PC-9 (cell line): ENCODE data around the gene JAK1. TPM values are rescaled to one million over a fixed set of nuclear protein-coding genes. Genes with fewer than 3 reads are reported as not detected.

ENCODE experiments used
- BruUV-seq: library from RNA; stranded (reverse); fragments of 400-500 nt; replicated peaks from 2 replicates; lab custom pipeline; 2021; lab: Mats Ljungman, UMichigan
- CTCF ChIA-PET: fragments of 300-600 bp; sonication (Branson Sonifier 250); formaldehyde crosslinking; loops from one replicate; lab custom pipeline; 2022; ENCODE audit warnings: antibody characterized with exemption; lab: Charles Lee
- POLR2A ChIA-PET: fragments of 300-600 bp; sonication (Branson Sonifier 250); formaldehyde crosslinking; loops from one replicate; lab custom pipeline; 2022; ENCODE audit warnings: antibody characterized with exemption; ENCODE audit not compliant: unreplicated experiment; lab: Charles Lee
- DNase-seq, 2 experiments: peaks; one replicate each; pipeline versions ENCODE4 v3.0.0 to v3.0.0-alpha.2; 2015 to 2022; ENCODE audit warnings: mixed read lengths in 1 of 2
- H2AFZ ChIP-seq: fragments of 200-600 bp; sonication (generic); 2 replicates; pipeline ENCODE4 v1.8.1; 2017; ENCODE audit warnings: antibody characterized with exemption
- H3F3A ChIP-seq: fragments of 200-600 bp; sonication (generic); 2 replicates; pipeline ENCODE4 v1.8.1; 2017; ENCODE audit warnings: antibody characterized with exemption, mild to moderate bottlenecking, low read depth; ENCODE audit not compliant: insufficient read depth
- H3K27ac ChIP-seq: fragments of 200-600 bp; sonication (generic); 2 replicates; pipeline ENCODE4 v1.6.1; 2016; ENCODE audit warnings: mixed run types
- H3K27me3 ChIP-seq: fragments of 200-600 bp; sonication (generic); 2 replicates; pipeline ENCODE4 v1.6.1; 2016; ENCODE audit warnings: low read depth, mixed run types; ENCODE audit not compliant: insufficient read depth
- H3K36me3 ChIP-seq: fragments of 200-600 bp; sonication (generic); 2 replicates; pipeline ENCODE4 v1.6.1; 2016; ENCODE audit warnings: low read depth, mixed run types
- H3K4me1 ChIP-seq: fragments of 200-600 bp; sonication (generic); replicated peaks from 2 replicates; pipeline ENCODE4 v1.6.1; 2016; ENCODE audit warnings: mixed run types; ENCODE audit not compliant: insufficient read depth
- H3K4me2 ChIP-seq: fragments of 200-600 bp; sonication (generic); 2 replicates; pipeline ENCODE4 v1.6.1; 2017; ENCODE audit warnings: mixed run types
- H3K4me3 ChIP-seq: fragments of 200-600 bp; sonication (generic); 2 replicates; pipeline ENCODE4 v1.6.1; 2016; ENCODE audit warnings: mixed run types
- H3K79me2 ChIP-seq: fragments of 200-600 bp; sonication (generic); 2 replicates; pipeline ENCODE4 v1.6.1; 2017; ENCODE audit warnings: low read depth, mixed run types
- H3K9me2 ChIP-seq: fragments of 200-600 bp; sonication (generic); 2 replicates; pipeline ENCODE4 v1.8.1; 2017; ENCODE audit warnings: mild to moderate bottlenecking; ENCODE audit not compliant: insufficient read depth
- H3K9me3 ChIP-seq: fragments of 200-600 bp; sonication (generic); 2 replicates; pipeline ENCODE4 v1.8.1; 2016; ENCODE audit warnings: low read depth; ENCODE audit not compliant: insufficient read depth
- H4K20me1 ChIP-seq: fragments of 200-600 bp; sonication (generic); 2 replicates; pipeline ENCODE4 v1.8.1; 2017; ENCODE audit not compliant: insufficient read depth
- EZH2 ChIP-seq: fragments of 200-600 bp; sonication (generic); IDR thresholded peaks from 2 replicates; pipeline ENCODE4 v1.8.0; 2017; ENCODE audit warnings: antibody characterized with exemption, low read depth
- intact Hi-C: fragments of 100-400 bp; cut with micrococcal nuclease; formaldehyde crosslinking; loops from one replicate; pipeline ENCODE4 v1.10.0; 2022; ENCODE audit not compliant: unreplicated experiment
- total RNA-seq: library from RNA; stranded (reverse); gene quantifications from 2 replicates; pipeline ENCODE4 v1.2.3, GENCODE V29; 2021
- TF ChIP-seq, protein P1 (sequence below): fragments of 200-600 bp; sonication (generic); conservative IDR thresholded peaks from 2 replicates; pipeline ENCODE4 v1.6.1; 2017; ENCODE audit warnings: mixed run types, antibody characterized with exemption, mild to moderate bottlenecking, moderate library complexity

Gene JAK1
- total RNA-seq, 1 experiment from 2014 or later, result 88.5 TPM

DNA sequence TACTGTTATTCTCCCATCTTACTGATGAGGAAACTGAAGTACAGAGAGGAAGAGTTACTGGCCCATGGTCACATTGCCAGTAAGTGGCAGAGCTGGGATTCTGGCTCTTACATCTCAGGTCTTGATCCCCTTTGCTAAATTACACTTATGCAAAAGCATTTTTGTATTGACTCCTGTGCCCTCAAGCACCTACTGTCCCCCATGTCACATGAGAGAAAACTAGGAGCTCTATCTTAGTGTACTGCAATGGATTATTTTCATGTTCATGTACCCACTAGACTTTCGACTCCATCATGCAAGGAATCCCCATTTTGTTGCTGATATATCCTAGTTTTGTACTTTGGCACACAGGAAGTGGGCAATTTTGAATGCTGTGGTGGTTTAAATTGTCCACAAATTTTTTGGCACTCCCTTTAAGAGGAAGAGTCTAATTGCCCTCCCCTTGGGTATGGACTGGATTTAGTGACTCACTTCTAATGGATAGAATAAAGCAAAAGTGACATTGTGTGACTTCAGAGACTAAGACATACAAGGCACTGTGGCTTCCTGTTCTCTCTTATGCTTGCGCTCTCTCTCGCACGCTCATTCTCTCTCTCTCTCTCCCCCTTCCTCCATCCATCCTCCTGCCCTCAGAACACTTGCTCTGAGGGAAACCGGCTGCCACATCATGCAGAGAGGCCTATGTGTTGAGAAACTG lies 43.5 kb upstream of the JAK1 start:
- Histone ChIP-seq H3K27ac (no peak overlapping the region), H3K9me3 (no peaks in the 10 kb centered on the region), H3K4me1 (no peaks in the 10 kb centered on the region), H3K36me3 (no peaks in the 10 kb centered on the region), H3F3A (no peaks in the 10 kb centered on the region), H3K79me2 (no peaks in the 10 kb centered on the region), H3K4me2 (no peak overlapping the region), H3K27me3 (no peaks in the 10 kb centered on the region), H4K20me1 (no peaks in the 10 kb centered on the region), H2AFZ (no peak overlapping the region), H3K4me3 (no peak overlapping the region), H3K9me2 (no peaks in the 10 kb centered on the region)
- no peak for DNase-seq
- TF ChIP-seq EZH2, result no peak
- TF ChIP-seq, protein P1, sequence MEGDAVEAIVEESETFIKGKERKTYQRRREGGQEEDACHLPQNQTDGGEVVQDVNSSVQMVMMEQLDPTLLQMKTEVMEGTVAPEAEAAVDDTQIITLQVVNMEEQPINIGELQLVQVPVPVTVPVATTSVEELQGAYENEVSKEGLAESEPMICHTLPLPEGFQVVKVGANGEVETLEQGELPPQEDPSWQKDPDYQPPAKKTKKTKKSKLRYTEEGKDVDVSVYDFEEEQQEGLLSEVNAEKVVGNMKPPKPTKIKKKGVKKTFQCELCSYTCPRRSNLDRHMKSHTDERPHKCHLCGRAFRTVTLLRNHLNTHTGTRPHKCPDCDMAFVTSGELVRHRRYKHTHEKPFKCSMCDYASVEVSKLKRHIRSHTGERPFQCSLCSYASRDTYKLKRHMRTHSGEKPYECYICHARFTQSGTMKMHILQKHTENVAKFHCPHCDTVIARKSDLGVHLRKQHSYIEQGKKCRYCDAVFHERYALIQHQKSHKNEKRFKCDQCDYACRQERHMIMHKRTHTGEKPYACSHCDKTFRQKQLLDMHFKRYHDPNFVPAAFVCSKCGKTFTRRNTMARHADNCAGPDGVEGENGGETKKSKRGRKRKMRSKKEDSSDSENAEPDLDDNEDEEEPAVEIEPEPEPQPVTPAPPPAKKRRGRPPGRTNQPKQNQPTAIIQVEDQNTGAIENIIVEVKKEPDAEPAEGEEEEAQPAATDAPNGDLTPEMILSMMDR, result no peak
- BruUV-seq, result no TSS peak
- ChIA-PET CTCF (no interaction called here), POLR2A (no interaction called here)
- intact Hi-C loops, result no loop called here

DNA sequence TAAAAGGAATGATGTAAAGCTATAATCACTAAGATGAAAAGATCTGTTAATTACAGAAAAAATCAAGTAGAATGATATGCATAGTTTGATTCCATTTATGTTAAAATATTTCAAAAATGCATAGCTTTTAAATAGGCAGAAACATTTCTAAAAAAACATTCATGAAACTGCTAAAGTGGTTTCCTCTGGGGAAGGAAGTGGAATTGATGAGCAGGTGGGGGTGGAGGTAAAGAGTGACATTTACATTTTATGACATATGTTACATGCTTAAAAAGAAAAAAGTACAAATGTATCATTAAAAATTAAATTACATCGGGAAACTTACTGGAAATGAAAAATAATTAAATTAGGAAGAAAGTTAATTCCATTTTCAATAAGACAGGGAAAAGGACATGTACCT lies 42.8 kb upstream of the JAK1 start:
- TF ChIP-seq, protein P1, result no peak
- TF ChIP-seq EZH2, result no peak
- POLR2A ChIA-PET, result interaction anchor here (0.6 to 0.7 kb wide), 2 partner anchors 179 to 1278 kb away, joined by 4 read pairs; no protein-coding TSS in a partner anchor

DNA sequence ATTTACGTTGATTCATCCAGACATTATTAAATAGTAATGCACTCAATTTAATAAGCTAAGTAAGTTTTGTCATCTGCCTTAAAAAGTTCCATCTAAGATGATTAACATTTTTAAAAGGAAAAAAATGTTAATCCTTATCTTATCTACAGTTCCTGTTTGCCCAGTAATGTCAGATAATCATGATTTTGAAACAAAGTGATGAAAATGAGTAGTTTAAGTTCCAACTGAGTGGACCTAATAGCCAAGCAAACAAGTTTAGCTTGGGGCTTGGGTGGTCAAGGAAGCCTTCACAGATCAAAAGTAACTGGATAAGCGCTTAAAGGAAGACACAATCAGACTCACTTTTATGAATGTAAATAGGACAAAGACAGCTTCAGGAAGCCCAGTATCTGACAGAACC lies 40.5 kb upstream of the JAK1 start:
- Histone ChIP-seq H2AFZ (no peak overlapping the region), H3K27ac (no peak overlapping the region), H3K4me3 (no peak overlapping the region), H3F3A (no peaks in the 10 kb centered on the region), H3K79me2 (no peaks in the 10 kb centered on the region), H3K9me2 (no peaks in the 10 kb centered on the region), H4K20me1 (no peaks in the 10 kb centered on the region), H3K9me3 (no peaks in the 10 kb centered on the region), H3K4me2 (no peak overlapping the region), H3K36me3 (no peaks in the 10 kb centered on the region), H3K27me3 (no peaks in the 10 kb centered on the region), H3K4me1 (peaks cover 4% of the 10 kb centered on the region; the same call in 1 of the 2 replicates)
- ChIA-PET CTCF (no interaction called here), POLR2A (no interaction called here)
- no peak for DNase-seq
- BruUV-seq, result no TSS peak
- TF ChIP-seq, protein P1, result no peak
- no peak for TF ChIP-seq EZH2
- intact Hi-C loops, result no loop called here

More for the DNA sequence above, 42.8 kb upstream of the JAK1 start:
- Histone ChIP-seq H2AFZ (no peak overlapping the region), H3K9me2 (no peaks in the 10 kb centered on the region), H3K79me2 (no peaks in the 10 kb centered on the region), H3K9me3 (no peaks in the 10 kb centered on the region), H3K36me3 (no peaks in the 10 kb centered on the region), H3K27me3 (no peaks in the 10 kb centered on the region), H3K4me1 (no peaks in the 10 kb centered on the region), H3K4me3 (no peak overlapping the region), H3K27ac (no peak overlapping the region), H4K20me1 (no peaks in the 10 kb centered on the region), H3K4me2 (no peak overlapping the region), H3F3A (no peaks in the 10 kb centered on the region)
- CTCF ChIA-PET, result no interaction called here
- no peak for DNase-seq
- BruUV-seq, result no TSS peak
- intact Hi-C loops, result no loop called here
